HEK293T (cell line): ENCODE measurements around the gene TECTA.

Experiments
- ARNT ChIP-seq: fragments of 450-650 bp; IDR thresholded peaks from 2 replicates; pipeline ENCODE4 v1.6.1; 2017; ENCODE audit warnings: mild to moderate bottlenecking
- BHLHE40 ChIP-seq: fragments of 450-650 bp; IDR thresholded peaks from 2 replicates; pipeline ENCODE4 v1.6.1; 2016; ENCODE audit warnings: mild to moderate bottlenecking, moderate library complexity, borderline replicate concordance
- ELF4 ChIP-seq: fragments of 450-650 bp; IDR thresholded peaks from 2 replicates; pipeline ENCODE4 v1.6.1; 2017; ENCODE audit warnings: antibody characterized with exemption
- HDGF ChIP-seq: fragments of 450-650 bp; IDR thresholded peaks from 2 replicates; pipeline ENCODE4 v1.6.1; 2017; ENCODE audit warnings: antibody characterized with exemption, borderline replicate concordance
- L3MBTL2 ChIP-seq: fragments of 450-650 bp; conservative IDR thresholded peaks from 2 replicates; pipeline ENCODE4 v1.6.1; 2016; ENCODE audit warnings: mild to moderate bottlenecking
- SP1 ChIP-seq: fragments of 450-650 bp; IDR thresholded peaks from 2 replicates; pipeline ENCODE4 v1.6.1; 2017
- SUZ12 ChIP-seq: fragments of 450-650 bp; IDR thresholded peaks from 2 replicates; pipeline ENCODE4 v1.6.1; 2016; ENCODE audit warnings: mild to moderate bottlenecking
- TARDBP ChIP-seq: fragments of 450-650 bp; IDR thresholded peaks from 2 replicates; pipeline ENCODE4 v1.6.1; 2016
- ZNF384 ChIP-seq: fragments of 450-650 bp; IDR thresholded peaks from 2 replicates; pipeline ENCODE4 v1.6.1; 2016

- TF ChIP-seq SP1 (no peak), ARNT (no peak), ZNF384 (no peak), ELF4 (no peak), L3MBTL2 (no peak), SUZ12 (no peak), HDGF (no peak), TARDBP (no peak), BHLHE40 (no peak)
Measured at GRCh38 chr11:121117788-121118187, 16.7 kb downstream of the TECTA start.
